Activated CD4-positive, CD25-positive, alpha-beta regulatory T cell (primary cell): Measurements from ENCODE around the gene GRIN3B.
A peak's percentile ranks its signal among the peaks of the same experiment; 100 is the strongest.
"Not testable (repeated sequence)": the region's sequence is repeated elsewhere in the genome, so short reads cannot be mapped to it uniquely, and the experiment has no call there.

Experiments
- DNase-seq, 4 experiments: peaks; one replicate each; lab custom pipeline; 2025; lab: John Stamatoyannopoulos, UW

The GRIN3B gene

GRCh38 chr19:1000095-1000494, at the start of gene GRIN3B:
Gene GRIN3B (plus strand): TSS chr19:1000419. CDS start chr19:1000438, 19 bp downstream.
- peak in 1 of 4 experiments; percentile 49 for DNase-seq

- DNase-seq: no peak
These were observed 48.1 kb upstream of the GRIN3B start for GRCh38 chr19:952049-952679.

- no peak for DNase-seq
These were observed 47.4 kb upstream of the GRIN3B start for GRCh38 chr19:952680-953444.

GRCh38 chr19:953445-954271, 46.6 kb upstream of the GRIN3B start:
- no peak for DNase-seq

- DNase-seq: no peak
These were observed 45.9 kb upstream of the GRIN3B start for GRCh38 chr19:954272-954671.

- DNase-seq: no peak
These were observed 45.3 kb upstream of the GRIN3B start for GRCh38 chr19:954672-955494.

- no peak for DNase-seq
These were observed 44.1 kb upstream of the GRIN3B start for GRCh38 chr19:955803-956765.

GRCh38 chr19:956766-957440, 43.3 kb upstream of the GRIN3B start:
- no peak for DNase-seq

GRCh38 chr19:957578-957977, 42.6 kb upstream of the GRIN3B start:
- not testable (repeated sequence) for DNase-seq

GRCh38 chr19:958967-959855, 41.0 kb upstream of the GRIN3B start:
- no peak for DNase-seq

GRCh38 chr19:960020-960419, 40.2 kb upstream of the GRIN3B start:
- no peak for DNase-seq

- DNase-seq: no peak
These were observed 39.6 kb upstream of the GRIN3B start for GRCh38 chr19:960601-960938.

- no peak for DNase-seq
These were observed 38.2 kb upstream of the GRIN3B start for GRCh38 chr19:961866-962620.

- no peak for DNase-seq
These were observed 37.4 kb upstream of the GRIN3B start for GRCh38 chr19:962683-963400.

- no peak for DNase-seq
These were observed 36.7 kb upstream of the GRIN3B start for GRCh38 chr19:963486-963951.

- no peak for DNase-seq
These were observed 36.1 kb upstream of the GRIN3B start for GRCh38 chr19:964116-964520.
